ENCODE data around the gene APOF. TPM values are rescaled to one million over a fixed set of nuclear protein-coding genes. Genes with fewer than 3 reads are reported as not detected.
"Not testable (repeated sequence)": the region's sequence is repeated elsewhere in the genome, so short reads cannot be mapped to it uniquely, and the experiment has no call there.

The APOF gene
- total RNA-seq, 1 experiment from 2014 or later: not detected

GRCh38 chr12:56348776-56349175 is 13.9 kb downstream of the APOF start:
- CTCF ChIA-PET: no interaction called here

GRCh38 chr12:56347255-56347654 is 15.4 kb downstream of the APOF start:
- BruUV-seq (replicated peaks); H3K79me2 ChIP-seq (ENCODE audit: low read depth); H4K20me1 ChIP-seq (ENCODE audit: insufficient read depth); H2AFZ ChIP-seq; CTCF ChIA-PET; DNase-seq; H3K9me3 ChIP-seq (ENCODE audit: insufficient read depth, low read depth); H3K4me3 ChIP-seq; H3K27me3 ChIP-seq (ENCODE audit: insufficient read depth, low read depth); POLR2A ChIA-PET (ENCODE audit: unreplicated experiment); H3K9me2 ChIP-seq (ENCODE audit: insufficient read depth); intact Hi-C loops (cut with micrococcal nuclease; ENCODE audit: unreplicated experiment); H3K4me2 ChIP-seq; H3K27ac ChIP-seq: not testable (repeated sequence)
- peaks cover 11% of the 10 kb centered on the region; the same call in 1 of the 2 replicates for H3K36me3 ChIP-seq (ENCODE audit: low read depth)
- peaks cover 22% of the 10 kb centered on the region for H3F3A ChIP-seq (ENCODE audit: insufficient read depth, low read depth)
- H3K4me1 ChIP-seq (replicated peaks; ENCODE audit: insufficient read depth): peaks cover 21% of the 10 kb centered on the region

More at GRCh38 chr12:56348776-56349175, 13.9 kb downstream of the APOF start:
- POLR2A ChIA-PET (ENCODE audit: unreplicated experiment): no interaction called here
- peaks cover 21% of the 10 kb centered on the region for H3K4me1 ChIP-seq (replicated peaks; ENCODE audit: insufficient read depth)
- H3K9me2 ChIP-seq (ENCODE audit: insufficient read depth): no peaks in the 10 kb centered on the region
- H3K27ac ChIP-seq: no peak overlapping the region
- H3K79me2 ChIP-seq (ENCODE audit: low read depth): no peaks in the 10 kb centered on the region
- H3K4me2 ChIP-seq: no peak overlapping the region
- no peaks in the 10 kb centered on the region for H4K20me1 ChIP-seq (ENCODE audit: insufficient read depth)
- BruUV-seq (replicated peaks): no TSS peak
- H3K9me3 ChIP-seq (ENCODE audit: insufficient read depth, low read depth): no peaks in the 10 kb centered on the region
- peaks cover 28% of the 10 kb centered on the region for H3F3A ChIP-seq (ENCODE audit: insufficient read depth, low read depth)
- no peaks in the 10 kb centered on the region for H3K27me3 ChIP-seq (ENCODE audit: insufficient read depth, low read depth)
- no peak overlapping the region for H3K4me3 ChIP-seq
- no peak for DNase-seq
- peaks cover 11% of the 10 kb centered on the region; the same call in 1 of the 2 replicates for H3K36me3 ChIP-seq (ENCODE audit: low read depth)
- intact Hi-C loops (cut with micrococcal nuclease; ENCODE audit: unreplicated experiment): no loop called here
- H2AFZ ChIP-seq: no peak overlapping the region
- TF ChIP-seq CTCF (conservative IDR thresholded peaks at IDR 0.05): no peak
- TF ChIP-seq EZH2 (IDR thresholded peaks at IDR 0.05; ENCODE audit: low read depth): no peak

GRCh38 chr12:56346675-56347074 is 16.0 kb downstream of the APOF start:
- no peak for TF ChIP-seq CTCF (conservative IDR thresholded peaks at IDR 0.05)
- no peak for TF ChIP-seq EZH2 (IDR thresholded peaks at IDR 0.05; ENCODE audit: low read depth)
- H3K9me2 ChIP-seq (ENCODE audit: insufficient read depth): no peaks in the 10 kb centered on the region

GRCh38 chr12:56342290-56342689 is 20.4 kb downstream of the APOF start:
- H3K27me3 ChIP-seq (ENCODE audit: insufficient read depth, low read depth); intact Hi-C loops (cut with micrococcal nuclease; ENCODE audit: unreplicated experiment); H2AFZ ChIP-seq; H3K79me2 ChIP-seq (ENCODE audit: low read depth); H3K27ac ChIP-seq; DNase-seq; H3K9me3 ChIP-seq (ENCODE audit: insufficient read depth, low read depth); H3K9me2 ChIP-seq (ENCODE audit: insufficient read depth); H3K4me3 ChIP-seq; BruUV-seq (replicated peaks); H3K36me3 ChIP-seq (ENCODE audit: low read depth); H4K20me1 ChIP-seq (ENCODE audit: insufficient read depth); H3K4me2 ChIP-seq; CTCF ChIA-PET: not testable (repeated sequence)
- H3F3A ChIP-seq (ENCODE audit: insufficient read depth, low read depth): peaks cover 21% of the 10 kb centered on the region
- POLR2A ChIA-PET (ENCODE audit: unreplicated experiment): interaction anchor here (0.8 kb wide), 1 partner anchor 17 kb away, joined by 20 read pairs; no protein-coding TSS in a partner anchor
- H3K4me1 ChIP-seq (replicated peaks; ENCODE audit: insufficient read depth): peaks cover 20% of the 10 kb centered on the region

More at GRCh38 chr12:56346675-56347074, 16.0 kb downstream of the APOF start:
- CTCF ChIA-PET: no interaction called here
- Histone ChIP-seq H3K9me3 (ENCODE audit: insufficient read depth, low read depth) (no peaks in the 10 kb centered on the region), H3K79me2 (ENCODE audit: low read depth) (no peaks in the 10 kb centered on the region), H2AFZ (no peak overlapping the region), H3F3A (ENCODE audit: insufficient read depth, low read depth) (peaks cover 17% of the 10 kb centered on the region), H3K4me3 (no peak overlapping the region), H3K27ac (no peak overlapping the region), H3K4me2 (no peak overlapping the region), H3K36me3 (ENCODE audit: low read depth) (peaks cover 11% of the 10 kb centered on the region; the same call in 1 of the 2 replicates), H3K4me1 (replicated peaks; ENCODE audit: insufficient read depth) (peaks cover 18% of the 10 kb centered on the region), H4K20me1 (ENCODE audit: insufficient read depth) (no peaks in the 10 kb centered on the region), H3K27me3 (ENCODE audit: insufficient read depth, low read depth) (no peaks in the 10 kb centered on the region)
- intact Hi-C loops (cut with micrococcal nuclease; ENCODE audit: unreplicated experiment): no loop called here
- BruUV-seq (replicated peaks): no TSS peak
- DNase-seq: no peak
- POLR2A ChIA-PET (ENCODE audit: unreplicated experiment): no interaction called here
